Lower leg skin (tissue), 3 donors: Measurements from ENCODE around the gene ARPP21.

Experiments used
- POLR2A ChIP-seq, 2 donors: fragments of 450-650 bp; IDR thresholded peaks; one replicate each; pipeline ENCODE4 v1.6.1; 2016 to 2017; ENCODE audit warnings: antibody characterized with exemption in 2 of 2, mild to moderate bottlenecking in 1 of 2, moderate library complexity in 1 of 2
- TF ChIP-seq, protein P1 (sequence below), 3 donors: fragments of 450-650 bp; IDR thresholded peaks; one replicate each; pipeline ENCODE4 v1.5.1; 2016; ENCODE audit warnings: antibody characterized with exemption in 3 of 3, mild to moderate bottlenecking in 3 of 3, moderate library complexity in 2 of 3

DNA sequence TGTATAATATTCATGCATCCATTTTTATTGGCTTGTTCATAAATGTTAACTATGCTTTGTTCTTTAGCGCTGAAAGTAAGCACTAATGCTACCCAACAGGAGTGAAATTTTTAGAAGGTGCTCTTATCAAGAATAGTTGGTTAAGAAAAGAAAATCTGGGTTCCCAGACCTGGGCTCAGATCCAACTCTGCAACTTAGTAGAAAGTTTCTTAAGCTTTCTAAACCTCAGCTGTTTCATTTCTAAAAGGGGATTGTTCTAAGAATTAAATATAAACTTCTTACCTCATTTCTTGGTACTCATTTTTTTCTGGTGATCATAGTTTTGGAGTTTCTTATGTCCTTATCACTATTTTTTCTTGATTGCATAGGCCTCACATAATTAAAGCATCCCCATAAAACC lies 12.1 kb downstream of the ARPP21 start:
- TF ChIP-seq, protein P1, sequence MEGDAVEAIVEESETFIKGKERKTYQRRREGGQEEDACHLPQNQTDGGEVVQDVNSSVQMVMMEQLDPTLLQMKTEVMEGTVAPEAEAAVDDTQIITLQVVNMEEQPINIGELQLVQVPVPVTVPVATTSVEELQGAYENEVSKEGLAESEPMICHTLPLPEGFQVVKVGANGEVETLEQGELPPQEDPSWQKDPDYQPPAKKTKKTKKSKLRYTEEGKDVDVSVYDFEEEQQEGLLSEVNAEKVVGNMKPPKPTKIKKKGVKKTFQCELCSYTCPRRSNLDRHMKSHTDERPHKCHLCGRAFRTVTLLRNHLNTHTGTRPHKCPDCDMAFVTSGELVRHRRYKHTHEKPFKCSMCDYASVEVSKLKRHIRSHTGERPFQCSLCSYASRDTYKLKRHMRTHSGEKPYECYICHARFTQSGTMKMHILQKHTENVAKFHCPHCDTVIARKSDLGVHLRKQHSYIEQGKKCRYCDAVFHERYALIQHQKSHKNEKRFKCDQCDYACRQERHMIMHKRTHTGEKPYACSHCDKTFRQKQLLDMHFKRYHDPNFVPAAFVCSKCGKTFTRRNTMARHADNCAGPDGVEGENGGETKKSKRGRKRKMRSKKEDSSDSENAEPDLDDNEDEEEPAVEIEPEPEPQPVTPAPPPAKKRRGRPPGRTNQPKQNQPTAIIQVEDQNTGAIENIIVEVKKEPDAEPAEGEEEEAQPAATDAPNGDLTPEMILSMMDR (IDR thresholded peaks at IDR 0.05) = no peak
- TF ChIP-seq POLR2A (IDR thresholded peaks at IDR 0.05) = no peak
